HL-60 (cell line): ENCODE results near the gene SMG6.

Experiments
- DNase-seq, 2 experiments: peaks; one replicate each; pipeline ENCODE4 v3.0.0-alpha.2; 2010 to 2020; ENCODE audit warnings: low read depth in 1 of 2, low spot score in 1 of 2
- H3K27ac ChIP-seq: fragments of 250-450 bp; sonication (Bioruptor Pico); replicated peaks from 2 replicates; pipeline ENCODE4 v1.5.1; 2020; ENCODE audit warnings: mild to moderate bottlenecking, moderate library complexity
- H3K27me3 ChIP-seq: fragments of 250-450 bp; sonication (Bioruptor Pico); 2 replicates; pipeline ENCODE4 v1.5.1; 2021; ENCODE audit warnings: mild to moderate bottlenecking, moderate library complexity; ENCODE audit not compliant: insufficient read depth, poor library complexity, severe bottlenecking
- H3K4me3 ChIP-seq: replicated peaks from 2 replicates; pipeline ENCODE4 v1.5.1; 2011; ENCODE audit warnings: mild to moderate bottlenecking, control low read depth, low read length; ENCODE audit not compliant: insufficient read depth
- CTCF ChIP-seq: IDR thresholded peaks from one replicate; pipeline ENCODE4 v1.5.1; 2011; ENCODE audit warnings: low read length, control low read depth, inconsistent platforms; ENCODE audit not compliant: insufficient read depth
- GABPA ChIP-seq: IDR thresholded peaks from 2 replicates; pipeline ENCODE4 v1.6.1; 2012; ENCODE audit warnings: low read depth
- POLR2AphosphoS5 ChIP-seq: IDR thresholded peaks from 2 replicates; pipeline ENCODE4 v1.6.1; 2012; ENCODE audit warnings: low read depth
- REST ChIP-seq: IDR thresholded peaks from 2 replicates; pipeline ENCODE4 v1.6.1; 2012; ENCODE audit warnings: low read depth; ENCODE audit not compliant: insufficient replicate concordance
- SPI1 ChIP-seq: IDR thresholded peaks from 2 replicates; pipeline ENCODE4 v1.6.1; 2012; ENCODE audit warnings: low read depth, mild to moderate bottlenecking, borderline replicate concordance

SMG6 gene

GRCh38 chr17:2179615-2180295 is 123.8 kb downstream of the SMG6 start:
- TF ChIP-seq GABPA (no peak), SPI1 (no peak), REST (no peak), POLR2AphosphoS5 (no peak), CTCF (no peak)
- no peak overlapping the region for H3K27ac ChIP-seq
- DNase-seq, result no peak
- H3K4me3 ChIP-seq, result no peak overlapping the region
- H3K27me3 ChIP-seq, result no peaks in the 10 kb centered on the region

- no peak overlapping the region for H3K4me3 ChIP-seq
- H3K27ac ChIP-seq, result no peak overlapping the region
- H3K27me3 ChIP-seq, result no peaks in the 10 kb centered on the region
- no peak for DNase-seq
- TF ChIP-seq REST, result no peak
- no peak for TF ChIP-seq GABPA
- TF ChIP-seq CTCF, result no peak
- TF ChIP-seq SPI1, result no peak
- no peak for TF ChIP-seq POLR2AphosphoS5
Observed at GRCh38 chr17:2178798-2179501, 124.6 kb downstream of the SMG6 start.

GRCh38 chr17:2177235-2177811 is 126.3 kb downstream of the SMG6 start:
- H3K27ac ChIP-seq, result no peak overlapping the region
- no peaks in the 10 kb centered on the region for H3K27me3 ChIP-seq
- TF ChIP-seq CTCF, result no peak
- TF ChIP-seq REST, result no peak
- no peak for TF ChIP-seq GABPA
- TF ChIP-seq SPI1, result no peak
- TF ChIP-seq POLR2AphosphoS5, result no peak
- DNase-seq, result no peak
- H3K4me3 ChIP-seq, result no peak overlapping the region
